Bronchial epithelial cell (primary cell): ENCODE measurements around the gene MDGA2. TPM values are rescaled to one million over a fixed set of nuclear protein-coding genes. Genes with fewer than 3 reads are reported as not detected.
"Not testable (repeated sequence)": the region's sequence is repeated elsewhere in the genome, so short reads cannot be mapped to it uniquely, and the experiment has no call there.

Source experiments
- DNase-seq: peaks from one replicate; pipeline ENCODE4 v3.0.0-alpha.2; 2010; ENCODE audit warnings: low read depth
- FAIRE-seq: peaks from 2 replicates; lab custom pipeline; 2011; peaks lifted over from hg19 to GRCh38; lab: Jason Lieb, UNC
- H3K27me3 ChIP-seq: 2 replicates; pipeline ENCODE4 v1.5.1; 2011; ENCODE audit warnings: low read length; ENCODE audit not compliant: control insufficient read depth, insufficient read depth
- H3K36me3 ChIP-seq: 2 replicates; pipeline ENCODE4 v1.5.1; 2011; ENCODE audit warnings: low read length; ENCODE audit not compliant: control insufficient read depth, insufficient read depth
- H3K4me3 ChIP-seq: 2 replicates; pipeline ENCODE4 v1.5.1; 2011; ENCODE audit warnings: mild to moderate bottlenecking, low read depth, low read length, control low read depth
- CTCF ChIP-seq: IDR thresholded peaks from 2 replicates; pipeline ENCODE4 v1.5.1; 2011; ENCODE audit warnings: mild to moderate bottlenecking, moderate library complexity, low read length, control low read depth, inconsistent platforms; ENCODE audit not compliant: insufficient read depth, severe bottlenecking
- total RNA-seq: library from RNA; depleted of rRNA; stranded (reverse); fragments of >200 nt; gene quantifications from 2 replicates; pipeline ENCODE4 v1.2.1, GENCODE V29; 2014

MDGA2 gene
- total RNA-seq, 1 donor from 2014 or later: not detected

GRCh38 chr14:47257013-47257412 is 418.4 kb downstream of the MDGA2 start:
- no peaks in the 10 kb centered on the region for H3K36me3 ChIP-seq
- H3K27me3 ChIP-seq: no peaks in the 10 kb centered on the region
- no peak for DNase-seq
- no peak overlapping the region for H3K4me3 ChIP-seq
- no peak for FAIRE-seq
- no peak for TF ChIP-seq CTCF

- no peaks in the 10 kb centered on the region for H3K36me3 ChIP-seq
- H3K4me3 ChIP-seq: no peak overlapping the region
- no peak for DNase-seq
- no peak for FAIRE-seq
- TF ChIP-seq CTCF: no peak
- H3K27me3 ChIP-seq: no peaks in the 10 kb centered on the region
These were observed 422.6 kb downstream of the MDGA2 start for GRCh38 chr14:47252802-47253201.

GRCh38 chr14:47246367-47246766 is 429.0 kb downstream of the MDGA2 start:
- DNase-seq: no peak
- H3K4me3 ChIP-seq: no peak overlapping the region
- FAIRE-seq: no peak
- H3K36me3 ChIP-seq: no peaks in the 10 kb centered on the region
- TF ChIP-seq CTCF: no peak
- no peaks in the 10 kb centered on the region for H3K27me3 ChIP-seq

GRCh38 chr14:47242579-47242978 is 432.8 kb downstream of the MDGA2 start:
- not testable (repeated sequence) for H3K27me3 ChIP-seq, FAIRE-seq, DNase-seq, H3K36me3 ChIP-seq, H3K4me3 ChIP-seq

GRCh38 chr14:47240748-47241437 is 434.5 kb downstream of the MDGA2 start:
- DNase-seq (no peak), FAIRE-seq (no peak)
- no peak for TF ChIP-seq CTCF
- Histone ChIP-seq H3K36me3 (no peaks in the 10 kb centered on the region), H3K27me3 (no peaks in the 10 kb centered on the region), H3K4me3 (no peak overlapping the region)

- FAIRE-seq (no peak), DNase-seq (no peak)
- no peak overlapping the region for H3K4me3 ChIP-seq
- no peaks in the 10 kb centered on the region for H3K27me3 ChIP-seq
- H3K36me3 ChIP-seq: no peaks in the 10 kb centered on the region
- no peak for TF ChIP-seq CTCF
These were observed 439.8 kb downstream of the MDGA2 start for GRCh38 chr14:47235619-47236018.
